Lower leg skin (tissue), 3 donors: ENCODE results near the gene EPHA6.

Experiments used
- CTCF ChIP-seq, 3 donors: fragments of 450-650 bp; IDR thresholded peaks; one replicate each; pipeline ENCODE4 v1.5.1; 2016; ENCODE audit warnings: antibody characterized with exemption in 3 of 3, mild to moderate bottlenecking in 3 of 3, moderate library complexity in 2 of 3
- POLR2A ChIP-seq, 2 donors: fragments of 450-650 bp; IDR thresholded peaks; one replicate each; pipeline ENCODE4 v1.6.1; 2016 to 2017; ENCODE audit warnings: antibody characterized with exemption in 2 of 2, mild to moderate bottlenecking in 1 of 2, moderate library complexity in 1 of 2

GRCh38 chr3:96844204-96844514 is 29.8 kb downstream of the EPHA6 start:
- TF ChIP-seq CTCF (IDR thresholded peaks at IDR 0.05), result no peak
- no peak for TF ChIP-seq POLR2A (IDR thresholded peaks at IDR 0.05)
